ENCODE data around the gene LMO1. TPM values are rescaled to one million over a fixed set of nuclear protein-coding genes. Genes with fewer than 3 reads are reported as not detected.

Gene LMO1
- total RNA-seq, 2 donors from 2014 or later: not detected

- peaks cover 0 to 29% of the 10 kb centered on the region in 2 donors for H3K4me1 ChIP-seq
- no peak overlapping the region for H3K27ac ChIP-seq
- no peaks in the 10 kb centered on the region for H3K36me3 ChIP-seq
- no peaks in the 10 kb centered on the region for H3K9me3 ChIP-seq
- TF ChIP-seq CTCF (IDR thresholded peaks at IDR 0.05): no peak
- no peaks in the 10 kb centered on the region for H3K27me3 ChIP-seq
- no peak for DNase-seq (ENCODE audit: low spot score)
- H3K4me3 ChIP-seq: no peak overlapping the region
These were observed 3.6 kb upstream of the LMO1 start for GRCh38 chr11:8267280-8267679.

GRCh38 chr11:8266246-8267241 is 2.9 kb upstream of the LMO1 start:
- Histone ChIP-seq H3K27me3 (no peaks in the 10 kb centered on the region), H3K27ac (no peak overlapping the region), H3K4me1 (peaks cover 0 to 31% of the 10 kb centered on the region in 2 donors), H3K36me3 (no peaks in the 10 kb centered on the region), H3K4me3 (no peak overlapping the region), H3K9me3 (no peaks in the 10 kb centered on the region)
- DNase-seq (ENCODE audit: low spot score): no peak
- no peak for TF ChIP-seq CTCF (IDR thresholded peaks at IDR 0.05)

GRCh38 chr11:8265681-8266241 is 2.1 kb upstream of the LMO1 start:
- Histone ChIP-seq H3K9me3 (no peaks in the 10 kb centered on the region), H3K27ac (no peak overlapping the region), H3K27me3 (no peaks in the 10 kb centered on the region), H3K36me3 (no peaks in the 10 kb centered on the region), H3K4me3 (no peak overlapping the region), H3K4me1 (peaks cover 0 to 31% of the 10 kb centered on the region in 2 donors)
- no peak for TF ChIP-seq CTCF (IDR thresholded peaks at IDR 0.05)
- no peak for DNase-seq (ENCODE audit: low spot score)

- no peak for TF ChIP-seq CTCF (IDR thresholded peaks at IDR 0.05)
- Histone ChIP-seq H3K4me1 (peaks cover 0 to 26% of the 10 kb centered on the region in 2 donors), H3K9me3 (no peaks in the 10 kb centered on the region), H3K36me3 (no peaks in the 10 kb centered on the region), H3K27me3 (no peaks in the 10 kb centered on the region), H3K27ac (no peak overlapping the region), H3K4me3 (peak overlapping the region; percentile 33 to 55)
- no peak for DNase-seq (ENCODE audit: low spot score)
These were observed 439 bp downstream of the LMO1 start for GRCh38 chr11:8263109-8263768.

- Histone ChIP-seq H3K4me1 (peaks cover 0 to 19% of the 10 kb centered on the region in 2 donors), H3K4me3 (peak overlapping the region; percentile 33 to 55), H3K27me3 (no peaks in the 10 kb centered on the region), H3K9me3 (no peaks in the 10 kb centered on the region), H3K36me3 (no peaks in the 10 kb centered on the region), H3K27ac (no peak overlapping the region)
- DNase-seq (ENCODE audit: low spot score): no peak
- TF ChIP-seq CTCF (IDR thresholded peaks at IDR 0.05): no peak
These were observed 1.0 kb downstream of the LMO1 start for GRCh38 chr11:8262552-8263108.
